Measurements from ENCODE around the gene PIPOX.
A peak's percentile ranks its signal among the peaks of the same experiment; 100 is the strongest.

The PIPOX gene

DNA sequence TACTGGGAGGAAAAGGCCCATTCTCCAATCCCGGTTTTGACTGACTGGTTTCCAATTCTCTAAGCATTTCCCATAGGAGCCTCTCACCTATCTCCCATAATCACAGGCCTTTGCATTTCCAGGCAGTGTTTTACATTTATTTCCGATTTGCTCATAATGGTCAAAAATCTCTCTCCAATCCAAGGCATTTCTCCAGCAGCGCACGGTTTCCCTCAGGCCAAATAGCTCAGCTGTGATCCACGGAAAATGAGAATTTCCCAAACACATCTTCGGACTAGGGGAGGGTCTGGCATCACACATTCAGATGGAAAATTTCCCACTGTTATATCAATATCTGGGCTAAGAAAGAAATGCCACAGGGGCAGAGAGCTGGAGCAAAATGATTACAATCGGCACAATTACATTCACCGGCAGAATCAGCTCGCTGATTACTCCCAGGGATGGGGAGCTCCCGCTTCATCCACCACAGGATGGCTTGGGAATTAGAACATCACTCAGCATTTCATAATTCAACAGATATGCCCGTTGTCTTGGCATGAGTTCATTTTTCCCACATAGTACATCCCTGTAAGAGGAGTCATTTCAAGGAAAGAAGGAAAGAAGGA is 6.7 kb downstream of the PIPOX start:
- no peak for DNase-seq

DNA sequence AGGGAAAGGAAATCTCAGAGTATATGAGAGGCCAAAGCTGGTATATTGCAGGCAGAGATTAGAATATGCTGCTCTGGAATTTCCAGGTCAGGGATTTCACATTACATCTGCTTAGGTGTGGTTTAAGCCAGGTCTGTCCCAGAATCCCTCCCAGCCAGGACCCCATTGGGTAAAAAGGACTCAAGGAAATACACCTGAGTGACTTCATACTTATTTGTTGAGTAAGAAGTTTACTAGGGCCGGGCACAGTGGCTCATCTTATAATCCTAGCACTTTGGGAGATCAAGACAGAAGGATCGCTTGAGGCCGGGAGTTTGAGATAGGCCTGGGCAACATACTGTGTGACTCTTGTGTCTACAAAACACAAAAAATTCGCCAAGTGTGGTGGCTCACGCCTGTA is 7.2 kb downstream of the PIPOX start:
- no peak for DNase-seq

DNA sequence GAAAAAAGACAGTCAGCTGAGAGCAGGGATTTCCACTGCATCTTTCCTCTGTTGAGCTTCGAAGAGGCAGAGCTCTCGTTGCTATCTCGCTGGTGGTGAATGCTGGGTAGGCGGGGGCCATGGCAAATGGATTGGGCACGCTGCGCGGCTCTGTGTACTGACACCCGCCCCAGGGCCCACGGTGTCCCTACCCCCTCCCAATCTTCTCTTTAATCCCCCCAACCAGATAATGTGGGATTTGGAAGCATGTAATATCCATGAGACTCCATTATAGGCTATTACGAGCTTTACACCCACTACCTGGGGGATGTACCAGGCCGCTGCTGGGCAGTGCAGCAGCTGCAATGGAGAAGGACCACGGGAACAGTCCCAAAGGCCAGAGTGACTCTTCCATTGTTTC is 8.3 kb downstream of the PIPOX start:
- DNase-seq: no peak

DNA sequence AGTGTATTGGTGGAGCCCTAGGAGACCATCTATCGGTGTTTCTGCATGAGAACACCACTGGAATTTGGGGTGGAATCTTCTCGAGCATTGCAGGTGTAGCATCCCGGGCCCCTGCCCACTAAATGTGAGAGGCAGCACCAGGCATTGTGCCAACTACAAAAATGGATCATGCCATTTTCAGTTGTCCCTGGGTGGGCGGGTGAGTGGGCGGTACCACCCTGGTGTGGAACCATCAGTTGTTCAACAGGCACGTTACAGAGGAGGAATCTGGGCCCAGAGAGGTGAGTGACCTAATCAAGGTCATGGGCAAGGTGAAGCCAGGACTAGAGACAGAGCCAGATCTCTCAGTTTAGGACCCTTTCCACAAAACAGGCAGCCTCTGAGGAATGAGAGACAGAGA is 8.8 kb downstream of the PIPOX start:
- no peak for DNase-seq

DNA sequence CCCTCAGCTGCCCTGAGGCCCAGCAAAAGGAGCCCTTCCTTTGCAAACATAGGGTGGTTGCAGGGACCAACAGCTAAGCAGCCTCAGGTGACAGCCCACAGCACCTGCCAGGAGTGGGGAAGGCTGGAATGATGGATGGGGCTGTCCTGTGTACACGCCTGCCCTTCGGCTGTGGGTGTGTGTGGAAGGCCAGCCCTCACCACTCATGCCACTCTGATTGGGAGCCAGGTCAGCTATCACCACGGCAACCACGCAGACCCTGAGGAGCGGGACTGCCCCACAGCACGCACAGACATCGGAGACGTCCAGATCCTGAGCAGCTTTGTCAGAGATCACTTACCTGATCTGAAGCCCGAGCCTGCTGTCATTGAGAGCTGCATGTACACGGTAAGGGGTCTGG is 11.9 kb downstream of the PIPOX start:
- no peak for DNase-seq

DNA sequence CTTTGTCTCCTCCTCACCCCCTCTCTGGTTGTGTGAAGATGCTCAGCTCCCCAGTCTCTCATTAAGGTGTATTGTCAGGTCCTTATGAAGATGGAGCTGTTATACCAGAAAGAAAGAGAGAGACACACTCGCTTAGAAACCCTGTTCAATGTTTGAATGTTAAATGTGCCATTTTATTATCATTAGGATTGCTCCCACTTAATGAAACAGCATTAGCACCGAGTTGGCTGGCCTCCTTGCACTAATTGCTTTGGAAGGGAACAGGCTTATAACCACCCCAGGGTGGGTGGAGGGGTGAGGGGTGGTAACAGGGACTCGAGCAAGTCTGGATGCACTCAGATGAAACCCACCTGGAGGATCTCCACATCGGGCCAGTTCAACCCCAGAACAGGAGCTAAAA is 14.4 kb downstream of the PIPOX start:
- DNase-seq: no peak

DNA sequence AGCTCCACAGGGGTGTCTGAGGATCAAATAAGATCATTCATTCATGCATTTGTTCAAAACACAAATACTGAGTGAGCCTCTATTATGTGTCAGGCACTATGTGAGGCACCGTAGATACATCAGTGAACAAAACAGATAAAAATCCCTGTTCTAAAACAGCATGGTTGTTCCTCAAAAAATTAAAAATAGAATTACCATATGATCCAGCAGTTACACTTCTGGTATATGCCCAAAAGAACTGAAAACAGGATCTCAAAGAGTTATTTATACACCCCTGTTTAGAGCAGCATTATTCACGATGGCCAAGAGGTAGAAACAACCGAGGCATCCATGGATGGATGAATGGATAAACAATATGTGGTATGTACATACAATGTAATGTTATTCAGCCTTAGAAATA is 15.4 kb downstream of the PIPOX start:
- no peak for DNase-seq

DNA sequence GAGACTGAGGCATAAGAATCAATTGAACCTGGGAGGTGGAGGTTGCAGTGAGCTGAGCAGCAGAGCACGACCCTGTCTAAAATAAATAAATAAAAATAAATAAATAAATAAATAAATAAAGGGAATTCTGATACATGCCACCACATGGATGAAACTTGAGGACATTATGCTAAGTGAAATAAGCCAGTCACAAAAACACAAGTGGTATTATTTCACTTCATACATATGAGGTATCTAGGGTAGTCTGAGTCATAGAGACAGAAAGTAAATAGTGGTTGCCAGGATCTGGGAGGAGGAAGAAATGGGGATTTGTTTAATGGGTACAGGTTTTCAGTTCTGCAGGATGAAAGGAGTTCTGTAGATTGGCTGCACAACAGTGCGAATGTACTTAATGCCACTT is 16.3 kb downstream of the PIPOX start:
- DNase-seq: peak; percentile 72

DNA sequence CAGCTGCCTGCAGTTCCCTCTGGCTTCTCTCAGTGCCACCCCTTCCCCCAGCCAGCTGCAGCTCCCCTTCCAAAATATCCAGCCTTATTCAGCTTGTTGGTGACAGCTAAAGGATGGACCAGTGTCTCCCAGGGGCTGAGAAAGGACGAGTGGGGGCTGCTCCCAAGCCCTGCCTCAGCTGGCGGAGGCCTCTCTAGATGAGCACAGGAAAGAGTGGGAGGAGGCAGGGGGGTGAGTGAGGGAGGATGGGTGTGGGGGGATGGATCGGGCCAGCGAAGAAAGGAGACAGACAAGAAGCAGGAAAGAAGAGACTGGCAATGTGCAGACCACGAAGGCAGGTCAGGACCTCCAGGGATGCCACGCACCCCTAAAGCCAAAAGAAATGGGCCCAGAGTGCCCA is 17.5 kb downstream of the PIPOX start:
- DNase-seq: no peak

DNA sequence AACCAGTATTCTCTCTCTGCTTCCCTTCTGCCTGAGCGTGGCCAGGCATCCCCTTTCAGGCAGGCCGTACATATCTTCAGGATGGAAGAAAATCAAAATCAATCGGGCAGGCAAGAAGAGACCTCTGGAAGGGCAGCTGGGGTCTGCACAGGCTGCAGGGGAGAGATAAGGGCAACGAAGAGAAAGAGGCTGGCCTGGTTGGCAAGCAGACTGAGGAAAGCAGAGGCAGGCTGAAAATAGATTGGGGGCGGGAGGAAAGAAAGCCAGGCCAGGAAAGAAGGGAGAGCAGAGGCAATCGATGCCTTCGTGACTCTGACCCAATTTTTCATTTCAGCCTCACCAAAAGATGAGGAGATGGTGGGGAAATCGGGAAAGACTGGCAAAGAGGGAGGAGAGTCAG is 18.1 kb downstream of the PIPOX start:
- DNase-seq: no peak

DNA sequence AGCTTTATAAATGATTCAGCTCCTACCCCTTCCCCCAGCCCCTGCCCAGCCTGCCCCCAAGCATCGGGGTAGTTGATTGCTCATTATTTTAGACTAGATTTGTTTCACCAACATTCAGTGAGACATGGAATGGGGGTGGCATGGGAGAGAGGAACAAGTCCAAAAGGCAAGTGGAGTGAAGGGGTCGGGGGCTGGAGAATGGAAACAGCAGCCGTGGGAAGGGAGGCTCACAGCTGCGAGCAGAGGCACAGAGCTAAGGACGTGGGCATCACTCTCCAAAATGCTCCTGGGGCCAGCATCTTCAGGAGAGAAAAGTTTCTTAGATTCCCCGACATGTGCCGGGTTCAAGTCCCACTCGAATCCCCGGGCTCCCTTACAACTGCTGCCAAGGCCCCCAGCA is 19.3 kb downstream of the PIPOX start:
- no peak for DNase-seq

DNA sequence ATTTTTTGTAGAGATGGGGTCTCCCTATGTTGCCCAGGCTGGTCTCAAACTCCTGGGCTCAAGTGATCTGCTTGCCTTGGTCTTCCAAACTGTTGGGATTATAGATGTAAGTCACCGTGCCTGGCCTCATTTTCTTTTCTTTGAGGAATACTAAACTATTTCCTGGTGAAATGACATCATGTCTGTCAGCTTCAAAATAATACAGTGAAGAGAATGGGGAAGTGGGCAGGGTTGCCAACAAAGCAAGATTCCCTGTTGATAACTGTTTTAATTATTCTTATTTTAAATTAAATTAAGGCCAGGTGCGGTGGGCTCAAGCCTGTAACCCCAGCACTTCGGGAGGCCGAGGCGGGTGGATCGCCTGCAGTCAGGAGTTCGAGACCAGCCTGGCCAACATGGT is 21.1 kb downstream of the PIPOX start:
- DNase-seq: no peak

DNA sequence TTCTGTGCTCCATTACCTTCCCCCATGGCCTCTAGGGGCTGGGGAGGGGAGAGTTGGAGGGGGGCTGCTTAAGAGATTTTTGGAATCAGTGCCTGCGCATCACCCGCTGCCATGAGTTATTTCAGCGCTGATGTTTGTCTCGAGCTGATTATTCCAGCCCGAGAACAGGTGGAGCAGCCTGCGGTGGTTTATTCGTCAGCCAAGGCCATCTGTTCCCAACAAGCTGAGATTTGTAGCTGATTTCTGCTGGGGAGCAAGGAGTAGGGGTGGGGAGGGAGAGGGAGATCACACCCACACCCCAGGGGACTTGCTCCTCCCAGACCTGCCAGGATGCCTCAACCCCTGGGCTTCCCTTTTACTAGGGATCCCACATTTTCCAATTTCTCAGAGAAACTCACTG is 23.1 kb downstream of the PIPOX start:
- DNase-seq: no peak

DNA sequence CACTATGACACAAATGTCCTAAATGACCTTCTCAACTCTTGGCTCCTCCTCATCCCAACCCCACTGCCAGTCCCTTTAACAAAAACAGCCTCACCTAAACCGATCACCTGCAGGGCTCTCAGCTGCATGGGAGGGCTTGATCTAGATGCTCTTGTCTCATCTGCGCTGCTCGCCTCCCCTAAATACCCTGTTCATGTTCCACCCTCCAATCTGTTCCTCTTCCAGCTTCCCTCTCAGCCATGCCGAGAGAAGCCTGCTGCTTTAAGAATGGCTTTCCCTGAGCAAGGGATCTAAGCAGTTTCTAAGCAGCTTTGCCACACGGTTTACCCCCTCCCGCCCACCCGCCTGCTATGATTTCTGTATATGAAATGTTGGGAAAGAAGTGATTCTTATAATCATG is 23.7 kb downstream of the PIPOX start:
- DNase-seq: no peak

DNA sequence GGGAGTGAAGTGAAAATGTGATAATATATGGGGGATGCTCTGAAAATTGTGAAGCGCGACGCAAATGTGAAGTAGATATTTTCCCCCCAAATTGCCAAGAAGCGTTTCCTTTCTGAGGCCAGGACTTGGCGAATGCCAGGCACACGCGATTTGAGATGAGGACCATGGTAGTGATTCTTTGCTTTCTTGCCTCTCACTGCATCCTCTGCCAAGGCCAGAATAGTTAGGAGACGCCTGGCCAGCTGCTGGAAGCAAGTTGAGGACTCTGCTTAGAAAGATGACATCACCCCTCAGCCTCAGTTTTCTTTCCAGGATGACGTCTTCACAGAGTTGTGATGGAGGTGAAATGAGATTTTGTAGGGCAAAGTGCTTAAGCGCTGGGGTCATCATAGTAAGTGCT is 25.9 kb downstream of the PIPOX start:
- no peak for DNase-seq

DNA sequence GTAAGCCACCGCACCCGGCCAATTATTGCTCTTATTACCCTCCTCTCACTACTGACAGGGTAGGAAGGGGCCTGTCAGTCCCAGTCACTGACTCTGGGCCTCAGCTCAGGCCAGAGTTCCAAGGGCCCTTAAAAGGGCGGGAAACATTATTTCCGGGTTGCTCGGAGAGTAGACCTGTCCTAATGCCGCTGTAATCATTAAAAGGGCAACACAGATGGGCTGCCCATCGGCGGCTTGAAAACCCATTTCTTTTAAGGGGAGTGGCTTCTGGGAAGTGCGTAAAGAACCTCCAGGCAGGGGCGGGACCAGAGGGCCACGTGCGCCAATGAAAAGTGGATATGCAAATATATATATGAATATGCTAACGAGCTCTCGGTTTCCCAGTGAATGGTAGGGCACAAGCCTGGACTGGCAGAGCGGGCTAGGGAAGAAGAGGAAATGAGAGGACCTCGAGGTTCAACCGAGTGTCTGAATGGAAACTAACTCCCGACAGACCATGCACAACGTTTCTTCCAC is 26.6 kb downstream of the PIPOX start:
- no peak for DNase-seq

DNA sequence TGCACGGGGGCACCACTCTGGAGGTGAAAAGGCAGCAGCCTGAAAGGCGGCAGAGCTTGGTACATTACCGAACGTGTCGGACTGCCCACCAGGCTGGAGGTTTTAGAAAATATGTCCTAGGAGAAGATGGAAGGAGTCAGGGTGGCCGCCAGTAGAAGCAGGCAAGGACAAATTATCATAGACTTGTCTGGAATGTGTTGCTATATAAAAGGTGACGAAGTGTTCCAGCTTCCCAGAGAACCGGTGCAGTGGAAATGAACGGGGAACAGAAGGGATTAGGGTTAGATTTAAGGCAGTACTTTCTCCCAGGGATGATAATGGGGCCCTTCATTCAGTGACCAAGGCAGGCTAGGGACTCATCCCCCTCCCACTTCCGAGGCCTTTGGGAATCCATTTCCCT is 27.4 kb downstream of the PIPOX start:
- no peak for DNase-seq

DNA sequence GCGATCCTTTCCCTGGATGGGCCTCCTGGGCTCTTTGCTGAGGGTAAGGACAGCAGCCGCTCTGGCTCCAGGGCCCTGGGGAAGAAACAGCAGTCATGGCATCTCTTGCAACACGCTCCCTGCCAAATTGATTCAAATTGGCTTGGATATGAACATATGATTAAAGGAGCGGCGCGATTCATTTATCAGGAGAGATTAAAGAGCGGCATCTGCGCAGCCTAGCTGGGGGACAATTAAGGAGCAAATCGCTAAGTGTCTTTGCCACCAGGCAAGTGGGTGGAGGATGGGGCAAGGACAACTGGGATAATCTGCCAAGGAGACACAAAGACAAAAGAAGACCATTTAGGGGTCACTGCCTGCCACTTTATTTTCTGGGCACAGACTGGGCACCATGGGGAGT is 27.8 kb downstream of the PIPOX start:
- no peak for DNase-seq

DNA sequence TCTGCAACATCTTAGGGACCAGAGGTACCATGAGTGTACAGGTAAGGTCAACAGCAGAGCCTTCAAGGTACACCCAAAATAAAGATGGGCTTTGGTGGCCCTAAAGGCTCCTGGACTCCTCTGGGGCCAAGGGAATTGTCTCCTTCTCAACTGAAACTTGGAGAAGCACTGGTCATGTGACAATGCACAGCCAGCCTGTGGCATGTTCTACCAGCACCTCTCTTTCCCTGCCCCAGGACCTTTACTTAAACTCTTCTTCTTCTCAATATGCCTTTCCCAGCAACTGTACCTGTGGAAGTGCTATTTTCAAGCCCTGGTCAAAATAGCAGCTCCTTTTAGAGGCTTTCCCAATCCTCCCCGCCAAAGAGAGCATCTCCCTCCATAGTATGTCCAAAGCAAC is 28.4 kb downstream of the PIPOX start:
- no peak for DNase-seq

DNA sequence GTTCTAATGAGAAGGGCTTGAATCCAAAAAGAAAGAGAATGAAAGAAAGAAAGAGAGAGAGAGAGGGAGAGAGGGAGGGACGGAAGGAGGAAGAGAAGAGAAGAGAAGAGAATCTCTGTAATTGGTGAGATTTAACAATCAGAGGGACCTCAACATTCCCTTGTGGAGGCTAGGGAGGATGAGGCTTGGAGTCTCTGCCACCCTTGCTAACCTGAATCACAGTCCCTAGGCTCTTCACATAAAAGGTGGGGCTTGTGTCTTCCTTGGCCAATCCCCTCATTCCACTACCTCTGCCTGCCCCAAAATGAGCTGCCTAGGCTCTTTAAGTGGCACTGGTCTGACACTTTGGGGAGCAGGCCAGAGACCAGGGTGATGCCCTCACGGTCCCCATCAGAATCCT is 30.1 kb downstream of the PIPOX start:
- no peak for DNase-seq

DNA sequence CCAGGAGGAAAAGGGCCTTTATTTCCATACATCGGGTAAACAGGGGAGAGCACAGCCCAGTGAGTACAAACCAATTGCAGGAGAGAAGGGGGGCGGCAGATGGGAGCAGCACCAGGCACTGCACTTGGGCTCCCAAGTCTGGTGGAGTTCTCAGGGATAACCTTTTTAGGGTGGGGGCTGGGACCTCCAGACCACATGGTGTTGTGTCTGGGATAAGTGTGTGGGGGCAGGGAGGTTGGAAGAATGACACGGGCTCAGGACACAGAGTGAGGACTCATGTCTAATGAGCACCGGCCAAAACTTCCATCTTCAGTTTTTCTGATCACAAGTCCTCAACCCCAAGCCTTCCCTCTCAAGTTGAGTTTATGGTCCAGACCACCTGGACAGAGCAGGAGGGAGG is 30.6 kb downstream of the PIPOX start:
- no peak for DNase-seq

DNA sequence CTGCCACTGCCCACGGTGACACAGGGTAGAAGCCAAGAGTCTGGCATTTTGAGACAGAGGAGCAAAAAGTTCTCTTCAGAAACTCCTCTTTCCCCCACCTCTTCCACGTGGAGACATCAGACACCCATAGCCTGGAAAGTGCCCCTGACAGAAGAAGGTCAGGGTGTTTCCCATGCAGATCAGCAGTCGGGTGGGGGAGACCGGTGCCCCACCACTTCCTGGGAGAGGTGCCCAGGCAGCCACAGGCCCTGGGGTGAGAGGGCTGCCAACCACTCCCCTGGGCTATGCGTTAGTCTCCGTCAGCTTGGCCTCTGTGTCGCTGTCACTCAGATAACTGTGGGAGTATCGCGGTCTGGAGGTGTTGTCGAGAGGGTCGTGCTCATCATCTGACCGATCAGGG is 31.5 kb downstream of the PIPOX start:
- no peak for DNase-seq

DNA sequence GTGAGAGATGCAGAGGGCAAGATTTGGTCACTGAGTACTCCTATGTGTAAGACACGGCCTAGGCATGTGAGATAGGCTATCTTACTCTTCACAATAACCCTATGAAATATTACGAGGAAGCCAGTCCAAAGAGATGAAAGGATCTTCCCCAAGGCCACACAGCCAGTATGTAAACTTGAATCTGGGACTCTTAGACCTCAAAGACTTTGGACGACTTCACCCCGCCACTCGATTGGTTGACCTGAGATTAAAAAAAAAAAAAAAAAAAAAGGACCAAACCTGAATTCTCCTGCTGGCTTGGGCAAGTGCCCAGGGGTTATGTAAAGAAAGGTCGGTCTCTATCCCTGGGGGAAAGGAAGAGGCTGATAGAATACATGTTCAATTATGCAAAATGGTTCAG is 33.1 kb downstream of the PIPOX start:
- no peak for DNase-seq

DNA sequence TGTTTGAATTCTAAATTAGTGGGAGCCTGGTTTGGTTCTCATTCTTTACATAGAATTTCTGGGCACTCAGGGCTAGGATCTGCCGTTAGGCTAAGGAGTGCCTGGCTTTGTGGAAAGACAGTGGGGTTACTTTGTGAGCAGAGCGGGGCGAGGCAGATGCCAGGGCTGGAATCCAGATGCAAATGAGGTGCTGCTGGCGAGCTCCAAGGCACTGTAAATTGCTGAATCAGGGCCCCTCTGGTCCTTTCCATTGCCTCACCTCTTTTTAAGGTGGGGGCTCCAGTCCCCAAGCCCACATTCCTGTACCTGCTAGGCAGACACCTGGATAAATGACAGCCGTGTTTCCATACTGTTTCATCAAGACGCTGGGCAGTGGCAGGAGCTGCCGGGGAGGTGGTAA is 33.8 kb downstream of the PIPOX start:
- DNase-seq: no peak

DNA sequence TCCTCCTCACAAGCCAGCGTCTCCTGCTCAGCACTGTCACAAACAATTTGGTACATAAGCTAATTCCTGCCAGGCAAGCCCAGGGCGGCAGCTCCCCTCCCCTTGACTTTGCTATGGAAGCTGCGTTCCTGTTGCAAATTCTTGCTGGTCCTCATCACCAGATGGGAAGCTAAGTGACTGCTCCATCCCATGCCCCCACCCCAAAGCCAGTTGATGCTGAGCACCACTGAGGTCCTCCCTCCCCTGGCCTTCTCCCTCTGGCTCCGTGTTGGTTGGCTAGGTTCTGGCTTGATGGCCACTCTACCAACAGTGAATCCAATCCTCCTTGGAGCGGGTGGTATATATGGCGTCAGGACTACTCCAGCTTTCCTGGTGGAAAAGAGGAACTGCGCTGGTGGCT is 34.4 kb downstream of the PIPOX start:
- no peak for DNase-seq

Measured in DMS153 (cell line).